AG10803 (cell line): ENCODE results near the gene SAMD9L.
A peak's percentile ranks its signal among the peaks of the same experiment; 100 is the strongest.

Experiments used
- DNase-seq: peaks from one replicate; pipeline ENCODE4 v3.0.0; 2010; ENCODE audit warnings: low read depth
- H3K4me3 ChIP-seq: 2 replicates; pipeline ENCODE4 v1.5.1; 2011; ENCODE audit warnings: mild to moderate bottlenecking, low read length, control low read depth
- TF ChIP-seq, protein P1 (sequence below): conservative IDR thresholded peaks from 2 replicates; pipeline ENCODE4 v1.5.1; 2011; ENCODE audit warnings: mild to moderate bottlenecking, low read length, control low read depth, inconsistent platforms

The SAMD9L gene

DNA sequence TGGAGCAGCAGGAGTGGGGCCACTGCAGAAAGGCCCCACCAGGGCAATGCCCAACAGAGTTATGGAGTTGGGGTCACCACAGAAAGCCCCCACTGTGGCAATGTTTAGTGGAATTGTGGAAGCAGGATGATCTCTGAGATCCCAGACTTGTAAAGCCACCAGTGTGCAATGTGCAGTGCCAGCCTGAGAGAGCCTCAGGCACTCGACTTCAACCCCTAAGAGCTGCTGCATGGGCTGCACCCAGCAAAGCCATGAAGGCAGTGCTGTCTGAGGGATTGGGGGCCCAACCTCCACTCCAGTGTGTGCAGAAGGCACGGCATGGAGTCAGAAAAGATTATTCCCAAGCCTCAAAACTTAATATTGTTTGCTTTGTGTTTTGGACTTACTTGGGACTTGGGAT lies 50.8 kb downstream of the SAMD9L start:
- TF ChIP-seq, protein P1, sequence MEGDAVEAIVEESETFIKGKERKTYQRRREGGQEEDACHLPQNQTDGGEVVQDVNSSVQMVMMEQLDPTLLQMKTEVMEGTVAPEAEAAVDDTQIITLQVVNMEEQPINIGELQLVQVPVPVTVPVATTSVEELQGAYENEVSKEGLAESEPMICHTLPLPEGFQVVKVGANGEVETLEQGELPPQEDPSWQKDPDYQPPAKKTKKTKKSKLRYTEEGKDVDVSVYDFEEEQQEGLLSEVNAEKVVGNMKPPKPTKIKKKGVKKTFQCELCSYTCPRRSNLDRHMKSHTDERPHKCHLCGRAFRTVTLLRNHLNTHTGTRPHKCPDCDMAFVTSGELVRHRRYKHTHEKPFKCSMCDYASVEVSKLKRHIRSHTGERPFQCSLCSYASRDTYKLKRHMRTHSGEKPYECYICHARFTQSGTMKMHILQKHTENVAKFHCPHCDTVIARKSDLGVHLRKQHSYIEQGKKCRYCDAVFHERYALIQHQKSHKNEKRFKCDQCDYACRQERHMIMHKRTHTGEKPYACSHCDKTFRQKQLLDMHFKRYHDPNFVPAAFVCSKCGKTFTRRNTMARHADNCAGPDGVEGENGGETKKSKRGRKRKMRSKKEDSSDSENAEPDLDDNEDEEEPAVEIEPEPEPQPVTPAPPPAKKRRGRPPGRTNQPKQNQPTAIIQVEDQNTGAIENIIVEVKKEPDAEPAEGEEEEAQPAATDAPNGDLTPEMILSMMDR, result no peak
- no peak overlapping the region for H3K4me3 ChIP-seq
- no peak for DNase-seq

DNA sequence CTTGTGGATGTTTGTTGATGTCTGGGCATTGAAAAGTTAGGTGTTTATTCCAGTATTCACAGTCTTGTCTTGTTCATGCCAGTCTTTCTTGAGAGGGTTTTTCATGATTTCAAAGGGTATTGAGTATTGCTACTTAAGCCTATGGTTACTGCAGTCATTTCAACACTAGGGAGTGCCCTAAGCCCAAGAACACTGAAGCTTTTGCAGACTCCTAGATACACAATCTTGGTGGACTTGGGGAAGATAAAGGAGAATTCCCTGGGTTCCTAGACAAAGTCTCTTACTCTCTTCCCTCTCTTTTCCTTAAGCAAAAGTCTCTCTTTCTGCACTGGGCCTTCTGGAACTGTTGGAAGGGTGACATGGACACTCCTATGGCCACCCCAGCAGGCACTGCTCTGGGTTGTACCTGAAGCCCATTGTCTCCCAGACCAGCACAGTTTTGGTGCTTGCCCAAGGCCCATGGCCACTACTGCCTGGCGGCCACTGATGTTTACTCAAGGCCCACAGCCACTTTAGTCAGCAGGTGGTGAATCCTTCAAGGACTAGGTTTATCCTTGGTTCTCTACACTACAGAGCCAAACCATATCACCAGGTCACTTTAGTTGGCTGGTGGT lies 55.3 kb downstream of the SAMD9L start:
- TF ChIP-seq, protein P1, result peak; percentile 74
- no peak overlapping the region for H3K4me3 ChIP-seq
- peak; percentile 69 for DNase-seq
